ENCODE results near the gene ATP1B1. TPM values are rescaled to one million over a fixed set of nuclear protein-coding genes. Genes with fewer than 3 reads are reported as not detected.
A peak's percentile ranks its signal among the peaks of the same experiment; 100 is the strongest.

Gene ATP1B1
- total and polyA plus RNA-seq, 2 experiments from 2014 or later: 51.0 to 73.4 TPM

GRCh38 chr1:169110236-169110635 is 3.7 kb downstream of the ATP1B1 start (continued):
- TF ChIP-seq ZNF462 (CRISPR knock-in tag; IDR thresholded peaks at IDR 0.05) (no peak), CTCF (conservative IDR thresholded peaks at IDR 0.05; ENCODE audit: low read depth in 2 of 2) (no peak)

- Mint-ChIP-seq H3K4me3 (no peak overlapping the region), H3K27ac (no peak overlapping the region), H3K36me3 (ENCODE audit: low read depth) (peaks cover 50% of the 10 kb centered on the region), H3K9me3 (peaks cover 4% of the 10 kb centered on the region; the same call in 1 of the 3 replicates), H3K4me1 (peaks cover 52% of the 10 kb centered on the region), H3K27me3 (ENCODE audit: insufficient read depth, low read depth, poor library complexity) (peaks cover 7% of the 10 kb centered on the region)
- Histone ChIP-seq H3K4me2 (peak overlapping the region; percentile 94; the same call in 1 of the 2 replicates), H2AFZ (no peak overlapping the region), H3K9me2 (ENCODE audit: insufficient read depth) (no peaks in the 10 kb centered on the region), H4K20me1 (replicated peaks; ENCODE audit: insufficient read depth) (no peaks in the 10 kb centered on the region; the same call in 1 of the 2 replicates), H3K27me3 (ENCODE audit: insufficient read depth) (no peaks in the 10 kb centered on the region), H3K27ac (ENCODE audit: low read depth) (no peak overlapping the region), H3K4me3 (no peak overlapping the region), H3F3A (replicated peaks; ENCODE audit: low read depth) (0 out of 2 replicates have a peak, but pooled peaks cover 4% of the 10 kb centered on the region), H3K4me1 (ENCODE audit: insufficient read depth) (peaks cover 54% of the 10 kb centered on the region), H3K79me2 (replicated peaks; ENCODE audit: insufficient read depth) (peaks cover 72% of the 10 kb centered on the region), H3K36me3 (ENCODE audit: insufficient read depth) (peaks cover 21% of the 10 kb centered on the region)
- no peak for TF ChIP-seq JUNB (IDR thresholded peaks at IDR 0.05; ENCODE audit: unreplicated experiment)
- no peak for ATAC-seq
- no peak for DNase-seq (ENCODE audit: low spot score)
Measured at GRCh38 chr1:169110689-169111447, 4.4 kb downstream of the ATP1B1 start.

All from GM23338 (cell line).